HG03575 (cell line): ENCODE results near the gene RIBC2.
"Not testable (repeated sequence)": the region's sequence is repeated elsewhere in the genome, so short reads cannot be mapped to it uniquely, and the experiment has no call there.

ENCODE experiments used
- ATAC-seq: cut with Tn5 transposase; IDR thresholded peaks from one replicate; pipeline ENCODE4 v1.9.1; 2021; ENCODE audit not compliant: unreplicated experiment, insufficient number of reproducible peaks, low FRiP score; ENCODE audit errors: extremely low read depth

The RIBC2 gene, protein sequence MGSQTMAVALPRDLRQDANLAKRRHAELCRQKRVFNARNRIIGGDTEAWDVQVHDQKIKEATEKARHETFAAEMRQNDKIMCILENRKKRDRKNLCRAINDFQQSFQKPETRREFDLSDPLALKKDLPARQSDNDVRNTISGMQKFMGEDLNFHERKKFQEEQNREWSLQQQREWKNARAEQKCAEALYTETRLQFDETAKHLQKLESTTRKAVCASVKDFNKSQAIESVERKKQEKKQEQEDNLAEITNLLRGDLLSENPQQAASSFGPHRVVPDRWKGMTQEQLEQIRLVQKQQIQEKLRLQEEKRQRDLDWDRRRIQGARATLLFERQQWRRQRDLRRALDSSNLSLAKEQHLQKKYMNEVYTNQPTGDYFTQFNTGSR

DNA sequence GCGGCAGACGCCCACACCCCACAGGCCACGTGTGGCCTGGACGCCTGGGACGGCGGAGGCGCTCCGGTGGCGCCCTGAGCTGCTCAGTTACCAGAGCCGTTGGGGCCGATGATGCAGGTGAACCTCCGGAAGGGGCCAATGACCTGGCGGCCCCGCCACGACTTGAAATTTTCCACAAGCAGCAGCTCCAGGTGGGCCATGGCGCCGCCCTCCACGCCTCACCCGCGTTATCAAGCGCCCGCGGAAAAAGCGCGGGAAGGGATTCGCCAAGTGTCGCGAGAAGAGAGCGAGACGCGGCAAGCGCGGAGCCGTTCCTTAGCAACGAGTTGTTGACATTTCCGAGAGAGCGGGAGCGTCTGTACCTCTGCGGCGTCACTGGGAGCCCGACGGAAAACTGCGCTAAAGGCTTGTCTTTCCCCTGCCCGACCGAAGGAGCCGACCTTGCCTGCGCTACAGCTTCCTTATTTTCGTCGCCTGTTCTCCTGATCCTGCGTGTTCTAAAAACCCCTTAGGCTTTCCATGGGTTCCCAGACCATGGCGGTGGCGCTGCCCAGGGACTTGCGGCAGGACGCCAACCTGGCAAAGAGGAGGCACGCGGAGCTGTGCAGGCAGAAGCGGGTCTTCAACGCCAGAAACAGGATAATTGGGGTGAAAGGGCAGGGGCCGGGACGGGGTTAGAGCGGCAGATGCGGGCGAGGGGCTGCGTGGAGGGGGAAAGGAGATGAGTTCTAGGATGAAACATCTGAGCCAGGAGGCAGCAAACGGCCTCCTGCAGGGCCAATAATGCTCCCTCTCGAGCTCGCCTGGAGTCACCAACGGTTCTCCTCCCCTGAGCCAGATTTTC is at the start of gene RIBC2, which contains the start of gene SMC1B:
Gene RIBC2, plus strand, starts transcription at position 326 of the 844 bp plus-strand sequence. Its CDS starts 194 bp downstream, at position 520.
Gene SMC1B, minus strand, starts transcription at position 232 of the 844 bp plus-strand sequence. Its CDS starts 32 bp downstream, at position 200.
- no peak for ATAC-seq

DNA sequence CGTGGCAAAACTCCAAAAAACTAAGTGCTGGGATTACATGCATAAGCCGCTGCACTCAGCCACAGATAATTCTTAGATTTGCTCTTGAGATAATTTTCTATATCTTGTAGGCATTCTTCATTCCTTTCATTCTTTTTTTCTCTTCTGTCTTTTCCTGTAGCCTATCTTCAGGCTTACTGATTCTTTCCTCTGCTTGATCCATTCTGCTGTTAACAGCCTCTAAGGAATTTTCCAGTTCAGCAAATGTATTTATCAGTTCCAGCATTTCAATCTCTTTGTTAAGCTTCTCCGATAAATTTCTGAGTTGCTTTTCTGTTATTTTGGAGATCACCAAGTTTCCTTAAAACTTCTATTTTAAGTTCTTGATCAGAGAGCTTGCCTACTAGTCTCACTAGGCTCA is 46.8 kb upstream of the RIBC2 start:
- no peak for ATAC-seq

DNA sequence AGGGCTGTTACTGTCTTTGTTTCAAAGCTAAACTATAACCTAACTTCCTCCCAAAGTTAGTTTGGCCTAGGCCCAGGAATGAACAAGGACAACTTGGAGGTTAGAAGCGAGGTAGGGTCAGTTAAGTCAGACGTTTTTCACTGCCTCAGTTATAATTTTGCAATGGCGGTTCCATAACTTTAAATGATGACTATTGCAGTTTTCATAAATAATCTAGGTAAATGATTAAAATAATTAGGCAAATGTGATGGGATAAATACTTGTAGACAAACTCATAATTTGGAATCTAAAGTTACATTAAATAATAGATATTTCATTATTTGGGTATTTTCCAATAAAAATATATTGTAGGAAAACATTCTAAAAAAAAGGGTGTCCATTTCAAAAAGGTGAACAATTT is 39.9 kb upstream of the RIBC2 start:
- not testable (repeated sequence) for ATAC-seq

GRCh38 chr22:45376009-45376408 is 37.5 kb upstream of the RIBC2 start:
- no peak for ATAC-seq

DNA sequence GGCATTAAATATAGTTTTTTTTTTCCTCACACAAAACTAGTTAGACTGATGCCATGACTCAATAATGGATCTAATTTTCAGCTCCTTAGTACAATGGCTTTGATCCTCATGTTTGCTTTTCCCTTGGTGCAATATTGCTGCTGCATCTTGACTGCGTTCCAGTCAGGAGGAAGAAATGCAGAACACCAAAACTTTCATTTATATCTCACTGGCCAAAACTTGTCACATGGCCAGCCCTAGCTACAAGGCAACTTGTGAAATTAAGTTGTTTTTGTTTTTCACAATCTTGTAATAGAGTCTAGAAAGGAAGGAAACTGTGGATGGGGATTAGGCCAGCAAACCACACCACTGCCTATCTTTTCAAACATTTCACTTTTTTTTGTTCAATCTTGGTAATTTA is 36.8 kb upstream of the RIBC2 start:
- no peak for ATAC-seq

DNA sequence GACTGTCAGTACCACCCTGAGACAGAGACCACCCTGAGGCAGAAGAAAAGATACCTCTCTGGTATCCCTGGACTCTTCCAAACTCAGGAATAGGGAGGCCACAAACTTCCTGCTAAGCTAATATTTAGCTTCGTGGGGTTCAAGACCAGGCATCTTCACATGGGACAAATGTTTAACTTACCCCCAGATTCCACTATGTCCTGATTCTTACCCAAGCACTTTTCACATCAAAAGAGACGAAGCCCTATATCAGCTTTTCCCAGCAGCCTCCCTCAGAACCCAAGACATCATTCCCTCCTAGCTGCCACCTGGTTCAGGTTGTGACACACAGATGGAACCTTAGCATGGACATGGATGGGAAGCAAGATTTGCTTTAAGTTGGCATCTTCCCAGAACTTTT is 32.1 kb upstream of the RIBC2 start:
- no peak for ATAC-seq

DNA sequence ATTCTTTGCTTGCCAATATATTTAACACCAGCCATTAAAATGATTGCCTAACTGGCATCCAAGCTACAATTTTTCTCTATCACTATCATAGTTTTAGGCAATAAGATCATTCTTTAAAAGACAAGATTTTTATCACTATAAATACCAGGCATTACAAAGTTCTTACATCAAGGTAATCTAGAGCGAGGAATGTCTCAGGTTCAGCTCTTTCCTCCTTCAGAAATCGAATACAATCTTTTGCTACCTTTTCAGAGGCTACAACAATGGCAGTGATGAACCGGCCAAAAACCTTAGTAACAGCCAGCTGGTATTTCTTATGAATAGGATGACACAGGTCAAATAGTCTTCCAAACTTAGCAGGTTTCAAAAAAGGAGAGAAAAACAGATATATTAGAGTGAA is 23.9 kb upstream of the RIBC2 start:
- no peak for ATAC-seq

DNA sequence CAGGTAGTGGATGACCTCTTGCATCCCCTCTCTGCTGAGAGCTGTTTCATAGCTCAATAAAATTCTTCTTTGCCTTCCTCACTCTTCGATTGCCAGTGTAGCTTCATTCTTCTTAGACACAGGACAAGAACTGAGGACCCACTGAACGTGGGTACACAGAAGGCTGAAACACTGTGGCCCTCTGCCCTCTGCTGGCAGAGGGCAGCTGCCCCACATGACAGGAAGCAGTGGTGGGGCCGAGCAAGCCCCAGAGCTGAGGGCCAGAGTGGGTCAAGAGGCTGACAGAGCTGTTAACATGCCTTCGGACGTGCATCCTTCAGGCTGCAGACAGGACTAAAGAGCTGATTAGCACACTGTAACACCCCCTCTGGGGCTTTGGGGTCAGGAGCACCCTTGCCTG is 15.7 kb upstream of the RIBC2 start:
- ATAC-seq = no peak

- ATAC-seq = no peak
These were observed 15.3 kb upstream of the RIBC2 start for GRCh38 chr22:45398214-45398613.

- no peak for ATAC-seq
These were observed 13.6 kb upstream of the RIBC2 start for GRCh38 chr22:45399712-45400445.

DNA sequence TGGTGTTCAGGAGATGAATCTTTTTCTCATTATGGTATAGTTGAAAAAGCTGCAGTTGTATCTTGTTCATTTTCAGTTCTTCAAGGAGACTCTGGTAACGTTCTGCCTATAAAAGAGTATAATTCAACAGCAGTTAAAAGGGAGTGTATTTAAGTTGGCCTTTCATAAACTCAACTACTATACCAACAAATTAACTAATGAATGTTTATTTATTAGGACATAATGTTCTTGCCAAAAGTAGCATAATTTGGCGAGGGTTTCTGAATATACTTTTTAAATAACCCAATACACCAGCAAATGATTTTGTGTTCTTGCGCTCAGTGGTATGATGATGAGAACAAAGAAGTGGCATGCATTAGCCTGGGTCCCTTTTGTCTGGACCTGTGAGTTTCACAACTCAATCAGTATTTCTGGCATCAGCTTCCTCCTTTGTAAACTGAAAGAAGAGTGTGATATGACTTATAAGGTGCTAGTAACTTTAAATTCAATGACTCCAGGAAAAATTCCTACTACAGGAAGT is 11.0 kb upstream of the RIBC2 start:
- no peak for ATAC-seq

GRCh38 chr22:45407793-45408192 is 5.7 kb upstream of the RIBC2 start:
- no peak for ATAC-seq

DNA sequence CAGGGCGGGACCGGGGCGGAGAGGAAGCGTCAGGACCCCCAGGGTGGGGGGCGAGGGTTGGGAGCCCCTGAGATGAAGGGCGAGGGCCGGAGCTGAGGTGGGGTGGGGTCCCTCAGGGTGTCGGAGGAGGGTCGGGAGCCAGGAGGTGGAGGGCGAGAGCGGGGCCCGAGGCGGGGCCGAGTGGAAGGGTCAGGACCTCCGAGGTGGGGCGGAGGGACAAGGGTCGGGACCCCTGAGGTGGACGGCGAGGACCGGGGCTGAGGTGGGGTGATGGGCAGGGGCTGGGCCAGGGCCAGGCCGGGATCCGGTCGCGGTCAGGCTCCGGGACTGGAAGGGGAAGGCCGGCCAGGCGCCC is 503 bp upstream of the RIBC2 start:
- no peak for ATAC-seq

DNA sequence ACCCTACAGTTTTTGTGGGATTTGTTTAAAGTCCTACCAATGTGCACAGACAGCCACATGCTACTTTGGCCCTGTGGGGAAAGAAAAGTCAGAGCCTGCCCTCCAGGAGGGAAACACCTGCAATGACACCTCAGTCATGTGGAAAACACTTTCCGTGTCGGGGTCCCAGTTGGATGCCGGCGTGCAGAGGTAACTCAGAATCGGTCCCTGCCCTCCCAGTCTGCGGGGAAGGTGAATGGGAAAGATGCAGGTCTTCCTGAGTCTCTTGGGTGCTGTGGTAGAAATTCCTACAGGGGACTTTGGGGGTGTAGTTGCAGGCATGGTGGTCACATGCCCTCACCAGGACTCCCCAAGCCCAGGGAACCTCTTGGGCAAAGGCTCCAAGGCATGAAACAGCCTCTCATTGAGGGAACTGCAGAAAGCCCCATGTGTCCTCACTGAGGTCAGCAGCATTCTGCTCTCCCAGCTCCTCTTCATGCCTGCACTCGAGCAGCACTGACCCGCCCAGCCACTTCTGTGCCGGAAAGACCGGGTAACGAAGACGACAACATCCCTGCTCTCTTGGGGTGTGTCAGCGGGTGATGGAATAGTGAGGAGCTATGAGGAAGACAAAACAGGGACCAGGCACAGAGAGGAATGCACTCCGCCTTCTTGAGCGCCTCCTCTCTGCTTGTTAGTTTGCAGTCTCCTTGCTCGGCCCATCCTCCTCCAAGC is 4.7 kb downstream of the RIBC2 start:
- ATAC-seq = no peak

- ATAC-seq = no peak
These were observed 5.3 kb downstream of the RIBC2 start for GRCh38 chr22:45418770-45419138.

DNA sequence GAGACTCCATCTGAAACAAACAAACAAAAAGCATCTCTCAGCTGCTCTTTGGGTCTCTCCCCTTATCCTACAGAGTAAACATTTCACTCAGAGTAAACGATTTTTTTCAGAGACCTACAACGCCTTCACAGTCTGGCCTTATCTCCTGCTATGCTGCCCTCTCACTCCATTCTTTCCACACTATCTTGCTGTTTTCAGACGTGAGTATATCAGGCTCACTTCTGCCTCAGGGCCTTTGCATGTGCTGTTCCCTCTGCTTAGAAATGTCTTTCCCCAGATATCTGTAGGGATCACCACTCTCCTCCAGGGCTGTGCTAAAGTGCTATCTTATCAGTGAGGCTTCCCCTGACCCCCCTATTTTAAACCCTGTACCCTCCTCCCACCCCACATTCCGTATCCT is 6.5 kb downstream of the RIBC2 start:
- ATAC-seq = no peak

DNA sequence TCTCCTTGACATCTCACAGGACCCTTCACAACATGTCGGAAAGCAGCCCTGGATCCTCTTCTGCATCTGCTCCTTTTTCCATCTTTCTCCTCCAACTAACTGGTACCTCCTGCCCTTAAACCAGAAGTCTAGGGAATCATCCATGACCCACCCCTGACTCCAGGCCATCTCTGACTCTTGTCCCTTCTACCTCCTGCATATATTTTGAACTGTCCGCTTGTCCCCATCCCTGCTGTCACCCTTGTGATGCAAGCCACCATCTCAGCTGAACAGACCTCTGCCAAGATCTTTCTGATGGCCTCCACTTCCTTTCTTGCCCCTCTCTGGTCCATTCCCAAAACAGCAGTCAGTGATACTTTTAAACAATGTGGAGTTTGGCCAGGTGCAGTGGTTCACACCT is 7.0 kb downstream of the RIBC2 start:
- no peak for ATAC-seq

- no peak for ATAC-seq
These were observed 8.0 kb downstream of the RIBC2 start for GRCh38 chr22:45421349-45422055.
